ENCODE measurements around the gene DPH1.
"Not testable (repeated sequence)": the region's sequence is repeated elsewhere in the genome, so short reads cannot be mapped to it uniquely, and the experiment has no call there.

Gene DPH1

GRCh38 chr17:2029911-2030778 is at the start of gene DPH1:
Gene DPH1 (plus strand): TSS chr17:2030153. CDS start chr17:2030170, 17 bp downstream.
- peak; percentile 86 for DNase-seq (ENCODE audit: low read depth)

DNA sequence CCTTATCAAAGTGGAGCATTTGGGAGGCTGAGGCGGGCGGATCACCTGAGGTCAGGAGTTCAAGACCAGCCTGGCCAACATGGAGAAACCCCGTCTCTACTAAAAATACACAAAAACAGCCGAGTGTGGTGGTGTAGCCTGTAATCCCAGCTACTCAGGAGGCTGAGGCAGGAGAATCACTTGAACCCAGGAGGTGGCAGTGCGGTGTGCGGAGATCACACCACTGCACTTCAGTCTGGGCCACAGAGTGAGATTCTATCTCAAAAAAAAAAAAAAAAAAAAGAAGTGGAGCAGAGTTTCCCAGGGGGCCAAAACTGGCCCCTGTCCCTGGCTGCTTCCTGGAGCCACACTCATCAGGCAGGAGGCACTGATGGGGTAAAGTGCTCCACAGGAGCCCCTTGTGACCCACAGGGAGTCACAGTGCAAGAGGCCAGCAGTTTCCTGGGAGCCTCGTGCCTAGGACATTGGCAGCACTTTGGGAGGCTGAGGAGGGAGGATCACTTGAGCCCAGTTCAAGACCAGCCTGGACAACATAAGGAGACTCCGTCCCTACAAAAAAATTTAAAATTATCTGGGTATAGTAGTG is 49.2 kb upstream of the DPH1 start:
- DNase-seq (ENCODE audit: low read depth): no peak

DNA sequence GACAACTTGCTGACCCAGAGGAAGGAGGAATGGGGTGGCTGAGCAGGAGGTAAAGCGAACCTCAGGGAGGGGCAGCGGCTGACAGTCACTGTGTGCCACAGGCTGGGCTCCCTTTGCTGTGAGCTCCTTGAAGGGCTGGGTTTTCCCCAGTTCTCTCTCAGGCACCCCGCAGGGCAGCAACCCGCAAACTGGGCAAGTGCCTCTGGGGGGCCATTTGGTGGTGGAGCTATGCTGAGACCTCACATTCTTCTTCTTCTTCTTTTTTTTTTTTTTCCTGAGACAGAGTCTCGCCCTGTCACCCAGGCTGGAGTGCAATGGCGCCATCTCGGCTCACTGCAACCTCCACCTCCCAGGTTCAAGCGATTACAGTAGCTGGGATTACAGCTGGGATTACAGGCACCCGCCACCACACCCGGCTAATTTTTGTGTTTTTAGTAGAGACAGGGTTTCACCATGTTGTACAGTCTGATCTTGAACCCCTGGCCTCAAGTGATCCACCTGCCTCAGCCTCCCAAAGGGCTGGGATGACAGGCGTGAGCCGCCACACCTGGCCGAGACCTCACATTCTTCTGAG is 47.1 kb upstream of the DPH1 start:
- not testable (repeated sequence) for DNase-seq (ENCODE audit: low read depth)

- DNase-seq (ENCODE audit: low read depth): no peak
Measured at GRCh38 chr17:1985093-1985492, 44.9 kb upstream of the DPH1 start.

DNA sequence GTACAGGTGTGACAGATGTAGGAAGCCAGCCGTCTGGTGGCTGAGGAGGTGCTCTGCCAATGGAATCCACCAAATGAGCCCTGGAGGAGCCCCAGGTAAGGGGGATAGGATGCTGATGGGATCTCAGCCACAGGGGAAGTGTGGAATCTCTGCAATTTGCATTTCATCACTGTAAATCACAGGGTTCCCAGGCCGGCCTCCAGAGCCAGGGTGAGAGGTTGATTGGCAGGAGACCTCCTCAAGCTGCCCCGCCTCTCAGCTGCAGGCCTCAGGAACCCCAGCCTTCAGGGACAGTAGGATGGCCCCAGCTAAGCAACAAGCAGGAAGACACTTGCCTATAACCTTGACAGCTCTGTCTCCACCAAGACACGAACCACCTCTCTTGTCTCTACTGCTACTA is 44.3 kb upstream of the DPH1 start:
- DNase-seq (ENCODE audit: low read depth): no peak

- no peak for DNase-seq (ENCODE audit: low read depth)
Measured at GRCh38 chr17:1986783-1987451, 43.0 kb upstream of the DPH1 start.

DNA sequence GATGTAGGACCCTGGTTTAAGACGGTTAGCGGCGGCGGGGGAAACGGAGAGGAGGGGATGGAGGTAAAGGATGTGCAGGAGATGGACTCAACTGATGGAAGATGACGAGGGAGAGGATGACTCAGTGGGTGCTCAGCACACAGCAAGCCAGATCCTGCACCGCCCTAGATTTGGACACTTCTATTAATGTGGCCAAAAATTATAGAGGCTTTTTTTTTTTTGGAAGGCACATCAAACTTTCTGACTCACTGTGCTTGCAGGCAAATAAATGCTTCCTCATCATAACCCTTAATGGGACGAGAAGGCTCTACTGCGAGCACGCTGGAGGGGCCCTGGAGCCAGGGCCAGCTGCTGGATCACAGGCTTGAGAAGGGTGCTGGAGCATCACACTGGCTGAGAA is 40.8 kb upstream of the DPH1 start:
- peak; percentile 33 for DNase-seq (ENCODE audit: low read depth)

- no peak for DNase-seq (ENCODE audit: low read depth)
Measured at GRCh38 chr17:1992541-1992940, 37.4 kb upstream of the DPH1 start.

GRCh38 chr17:1994707-1995106 is 35.2 kb upstream of the DPH1 start:
- no peak for DNase-seq (ENCODE audit: low read depth)

GRCh38 chr17:1995321-1995892 is 34.5 kb upstream of the DPH1 start:
- DNase-seq (ENCODE audit: low read depth): no peak

- DNase-seq (ENCODE audit: low read depth): no peak
Measured at GRCh38 chr17:1995907-1996799, 33.8 kb upstream of the DPH1 start.

DNA sequence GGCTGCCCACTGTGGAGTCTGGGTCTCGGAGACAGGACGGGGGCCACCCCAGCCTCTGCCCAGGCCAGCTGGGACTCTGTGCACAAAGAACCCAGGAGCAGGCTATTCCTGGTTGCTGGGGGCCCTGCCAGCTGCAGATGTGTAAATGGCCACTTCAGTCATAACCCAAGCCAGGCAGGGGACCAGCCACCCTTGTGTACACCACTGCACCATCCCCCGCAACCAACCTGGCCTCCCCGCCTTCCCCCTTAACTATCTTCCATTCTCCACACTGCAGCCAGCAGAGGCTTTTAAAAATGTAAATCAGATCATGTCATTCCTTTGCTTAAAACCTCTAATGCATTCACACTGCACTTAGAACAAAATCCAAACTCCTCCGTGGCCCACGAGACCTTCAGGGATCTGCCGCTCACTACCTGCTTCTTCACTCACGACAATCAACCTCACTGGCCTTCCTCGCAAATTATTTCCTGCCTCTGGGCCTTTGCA is 33.1 kb upstream of the DPH1 start:
- DNase-seq (ENCODE audit: low read depth): no peak

- no peak for DNase-seq (ENCODE audit: low read depth)
Measured at GRCh38 chr17:1997289-1997926, 32.5 kb upstream of the DPH1 start.

DNA sequence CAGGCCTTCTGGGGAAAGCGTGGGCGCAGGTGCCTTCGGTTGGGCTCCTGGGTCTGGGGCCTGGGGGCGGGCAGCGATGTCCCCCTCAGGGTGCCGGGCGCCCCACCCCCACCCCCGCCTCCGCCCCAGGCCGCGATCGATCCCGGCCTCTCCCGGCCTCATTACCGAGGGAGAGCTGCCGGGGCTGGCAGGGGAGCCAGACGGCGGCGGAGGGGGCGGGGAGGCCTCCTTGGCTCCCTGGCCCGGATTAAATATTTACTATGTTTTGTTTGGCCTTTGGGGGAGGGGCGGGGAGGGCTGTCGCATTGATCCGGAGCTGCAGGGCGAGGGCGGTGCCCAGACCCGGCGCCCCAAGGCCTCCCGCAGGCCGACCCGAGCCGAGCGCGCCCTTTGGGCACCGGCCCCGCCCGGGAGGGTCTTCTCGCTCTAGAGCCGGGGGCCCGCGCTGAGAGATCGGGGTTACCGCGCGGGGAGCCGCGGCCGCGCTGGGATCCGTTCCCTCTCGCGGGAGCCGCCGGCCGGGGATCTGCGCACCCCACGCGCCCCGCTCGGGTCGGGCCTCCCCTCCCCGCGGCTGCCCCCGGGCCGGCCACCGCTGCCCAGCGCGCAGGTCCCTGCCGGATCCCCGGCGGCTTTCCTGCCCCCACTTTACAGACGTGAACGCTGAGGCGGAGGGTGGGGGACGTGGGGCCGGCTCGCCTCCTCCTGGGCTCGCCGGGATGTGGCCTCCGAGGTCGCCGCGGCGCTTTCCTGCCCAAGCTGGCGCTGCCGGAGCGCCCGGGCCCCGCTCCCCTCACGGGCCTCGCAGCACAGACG is 31.8 kb upstream of the DPH1 start:
- no peak for DNase-seq (ENCODE audit: low read depth)

- no peak for DNase-seq (ENCODE audit: low read depth)
Measured at GRCh38 chr17:1999557-2000251, 30.2 kb upstream of the DPH1 start.

DNA sequence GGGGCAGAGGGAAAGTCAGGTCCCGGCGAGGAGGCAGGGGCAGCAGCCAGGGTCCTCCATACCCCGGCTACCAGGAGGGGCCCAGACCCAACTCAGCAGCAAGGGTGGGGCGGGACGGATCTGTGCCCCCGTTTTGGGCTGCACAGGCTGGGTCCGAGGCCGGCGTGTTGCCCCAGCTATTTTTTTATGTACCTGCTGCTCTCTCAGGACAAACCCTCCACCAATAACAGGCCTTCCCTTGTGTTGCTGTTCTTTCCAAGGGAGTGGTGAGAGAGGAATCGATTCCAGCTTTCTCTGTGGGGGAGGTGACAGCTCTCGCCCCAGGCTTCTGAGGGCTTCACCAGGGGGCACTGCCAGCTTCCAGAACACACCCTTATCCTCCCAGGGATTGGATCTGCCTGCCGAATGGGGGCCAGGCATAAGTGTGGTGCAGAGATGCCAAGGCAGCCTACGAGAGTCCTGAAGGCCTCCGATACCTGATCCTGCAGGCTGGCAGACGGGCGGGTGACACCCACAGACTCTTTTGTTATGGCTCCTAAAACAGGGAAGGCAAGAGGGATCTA is 27.1 kb upstream of the DPH1 start:
- no peak for DNase-seq (ENCODE audit: low read depth)

DNA sequence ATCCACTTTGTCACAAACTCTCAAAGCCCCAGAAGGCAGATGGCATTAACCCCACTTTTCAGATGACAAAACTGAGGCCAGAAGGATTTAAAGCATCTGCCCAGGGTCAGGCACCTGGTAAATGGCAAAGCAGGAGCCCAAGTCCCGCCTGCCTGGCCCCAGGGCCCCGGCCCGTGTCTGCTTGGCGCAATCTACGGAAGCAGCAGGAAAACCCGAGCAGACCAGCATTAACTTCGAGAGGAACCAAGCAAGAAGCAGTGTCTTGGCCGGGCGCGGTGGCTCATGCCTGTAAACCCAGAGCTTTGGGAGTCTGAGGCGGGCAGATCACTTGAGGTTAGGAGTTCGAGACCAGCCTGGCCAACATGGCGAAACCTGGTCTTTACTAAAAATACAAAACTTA is 26.4 kb upstream of the DPH1 start:
- no peak for DNase-seq (ENCODE audit: low read depth)

DNA sequence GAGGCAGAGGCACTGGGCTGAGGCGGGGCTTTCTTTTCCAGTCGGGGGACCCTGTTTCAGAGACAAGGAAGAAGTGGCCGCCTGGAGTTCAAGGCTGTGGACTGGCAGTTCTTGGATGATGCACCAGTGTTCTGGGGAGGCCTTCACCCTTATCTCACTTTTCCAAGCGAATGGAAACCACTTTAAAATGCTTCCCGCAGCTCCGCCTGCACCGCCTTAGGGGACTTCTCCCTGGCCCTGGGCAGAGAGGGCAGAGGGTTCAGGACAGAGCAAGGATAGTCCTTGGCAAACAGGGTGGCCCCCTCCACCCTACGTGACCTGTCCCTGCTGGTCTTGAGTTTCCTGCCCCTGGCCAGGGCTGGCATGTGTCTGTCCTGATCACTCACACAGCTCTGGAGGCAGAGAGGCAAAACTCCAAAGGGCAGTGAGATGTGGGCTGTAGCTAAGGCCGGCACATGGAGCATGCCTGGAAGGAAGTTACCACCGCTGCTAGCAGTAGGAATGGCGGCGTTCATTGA is 25.5 kb upstream of the DPH1 start:
- peak; percentile 29 for DNase-seq (ENCODE audit: low read depth)
